ENCODE measurements around the gene UBXN11.

UBXN11 gene

DNA sequence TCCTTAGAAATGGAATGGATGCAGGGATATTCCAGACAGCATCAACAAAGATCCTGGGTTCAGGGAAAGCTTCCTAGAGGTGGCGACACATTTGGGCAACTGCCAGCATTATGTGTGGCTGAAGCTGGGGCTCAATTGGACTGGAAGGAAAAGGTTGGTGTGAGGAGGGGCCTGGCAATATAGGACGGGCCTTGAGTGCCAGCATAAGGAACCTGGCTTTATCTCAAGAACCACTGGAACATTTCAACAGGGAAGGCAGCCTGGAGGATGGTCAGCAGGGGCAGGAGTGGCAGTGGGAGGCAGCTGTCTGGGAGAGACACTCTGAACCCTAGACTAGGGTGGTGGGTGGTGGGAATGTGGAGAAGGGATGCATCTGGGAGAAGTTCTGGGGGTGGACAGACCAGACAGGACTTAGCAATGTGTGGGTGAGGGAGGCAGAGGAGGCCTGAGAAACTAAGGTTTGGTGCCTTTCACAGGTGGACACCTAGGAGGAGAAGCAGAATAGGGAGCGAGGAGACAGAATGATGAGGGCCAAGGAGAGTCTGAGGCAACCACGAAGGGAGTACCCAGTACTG is 23.1 kb downstream of the UBXN11 start:
- Histone ChIP-seq H3K9ac (ENCODE audit: low read length) (no peak overlapping the region), H3K27me3 (ENCODE audit: control insufficient read depth, insufficient read depth, low read length) (no peaks in the 10 kb centered on the region), H3K4me3 (ENCODE audit: low read depth, low read length) (no peak overlapping the region), H3K36me3 (ENCODE audit: control insufficient read depth, insufficient read depth, low read length) (0 out of 2 replicates have a peak, but pooled peaks cover 3% of the 10 kb centered on the region), H3K4me1 (ENCODE audit: control insufficient read depth, insufficient read depth, low read length) (peaks cover 43% of the 10 kb centered on the region), H3K9me3 (ENCODE audit: control insufficient read depth, insufficient read depth, low read depth, low read length) (no peaks in the 10 kb centered on the region), H3K27ac (ENCODE audit: low read depth, low read length) (no peak overlapping the region)

DNA sequence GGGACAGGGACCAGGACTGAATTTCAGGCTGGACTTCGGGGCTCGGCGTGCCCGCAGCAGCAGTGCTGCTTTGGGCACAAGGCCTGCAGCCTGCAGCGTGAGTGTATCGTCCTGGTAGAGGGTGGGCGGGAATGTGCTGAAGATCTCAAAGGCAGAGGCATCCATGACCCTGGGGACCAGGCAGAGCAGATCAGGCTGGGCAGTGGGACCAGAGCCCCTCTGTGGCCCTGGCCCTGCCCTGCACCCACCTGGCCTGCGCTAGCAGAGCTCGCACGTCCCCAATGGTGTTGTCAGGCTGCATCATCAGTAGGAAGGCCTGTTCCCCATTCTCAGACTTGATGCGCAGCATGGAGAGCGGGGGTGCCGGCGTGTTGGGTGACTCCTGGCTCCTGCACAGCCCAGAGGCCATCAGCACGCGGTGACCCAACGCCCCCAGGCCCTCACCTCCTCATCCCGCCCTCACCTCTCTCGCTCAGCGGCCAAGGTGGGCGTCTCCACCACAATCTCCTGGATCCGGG is 24.0 kb downstream of the UBXN11 start:
- no peaks in the 10 kb centered on the region for H3K27me3 ChIP-seq (ENCODE audit: control insufficient read depth, insufficient read depth, low read length)
- no peak overlapping the region for H3K27ac ChIP-seq (ENCODE audit: low read depth, low read length)
- peaks cover 12% of the 10 kb centered on the region for H3K36me3 ChIP-seq (ENCODE audit: control insufficient read depth, insufficient read depth, low read length)
- H3K9me3 ChIP-seq (ENCODE audit: control insufficient read depth, insufficient read depth, low read depth, low read length): no peaks in the 10 kb centered on the region
- peaks cover 43% of the 10 kb centered on the region for H3K4me1 ChIP-seq (ENCODE audit: control insufficient read depth, insufficient read depth, low read length)
- H3K9ac ChIP-seq (ENCODE audit: low read length): no peak overlapping the region
- H3K4me3 ChIP-seq (ENCODE audit: low read depth, low read length): no peak overlapping the region

DNA sequence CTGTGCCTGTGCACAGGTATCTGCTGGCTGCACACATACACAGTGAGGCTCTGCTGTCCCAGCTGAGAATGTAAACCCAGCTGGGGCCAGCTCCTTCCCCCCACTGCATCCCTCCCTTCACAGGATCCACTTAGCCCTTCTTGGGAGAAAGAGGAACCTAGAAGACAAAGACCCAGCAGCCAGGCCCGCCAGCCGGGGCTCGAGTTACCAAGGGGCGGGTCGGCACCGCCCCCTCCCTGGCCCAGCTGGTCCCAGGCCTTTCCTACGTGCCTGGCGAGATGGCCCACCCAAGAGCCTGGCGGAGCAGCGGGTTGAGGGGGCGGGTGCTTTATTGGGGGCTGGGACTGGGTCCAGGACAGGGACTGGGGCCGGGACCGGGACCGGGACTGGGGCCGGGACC is 24.5 kb downstream of the UBXN11 start:
- Histone ChIP-seq H3K9ac (ENCODE audit: low read length) (no peak overlapping the region), H3K27me3 (ENCODE audit: control insufficient read depth, insufficient read depth, low read length) (no peaks in the 10 kb centered on the region), H3K36me3 (ENCODE audit: control insufficient read depth, insufficient read depth, low read length) (peaks cover 17% of the 10 kb centered on the region), H3K4me1 (ENCODE audit: control insufficient read depth, insufficient read depth, low read length) (peaks cover 43% of the 10 kb centered on the region), H3K27ac (ENCODE audit: low read depth, low read length) (no peak overlapping the region), H3K4me3 (ENCODE audit: low read depth, low read length) (peak overlapping the region; percentile 19; the same call in 1 of the 2 replicates), H3K9me3 (ENCODE audit: control insufficient read depth, insufficient read depth, low read depth, low read length) (no peaks in the 10 kb centered on the region)

DNA sequence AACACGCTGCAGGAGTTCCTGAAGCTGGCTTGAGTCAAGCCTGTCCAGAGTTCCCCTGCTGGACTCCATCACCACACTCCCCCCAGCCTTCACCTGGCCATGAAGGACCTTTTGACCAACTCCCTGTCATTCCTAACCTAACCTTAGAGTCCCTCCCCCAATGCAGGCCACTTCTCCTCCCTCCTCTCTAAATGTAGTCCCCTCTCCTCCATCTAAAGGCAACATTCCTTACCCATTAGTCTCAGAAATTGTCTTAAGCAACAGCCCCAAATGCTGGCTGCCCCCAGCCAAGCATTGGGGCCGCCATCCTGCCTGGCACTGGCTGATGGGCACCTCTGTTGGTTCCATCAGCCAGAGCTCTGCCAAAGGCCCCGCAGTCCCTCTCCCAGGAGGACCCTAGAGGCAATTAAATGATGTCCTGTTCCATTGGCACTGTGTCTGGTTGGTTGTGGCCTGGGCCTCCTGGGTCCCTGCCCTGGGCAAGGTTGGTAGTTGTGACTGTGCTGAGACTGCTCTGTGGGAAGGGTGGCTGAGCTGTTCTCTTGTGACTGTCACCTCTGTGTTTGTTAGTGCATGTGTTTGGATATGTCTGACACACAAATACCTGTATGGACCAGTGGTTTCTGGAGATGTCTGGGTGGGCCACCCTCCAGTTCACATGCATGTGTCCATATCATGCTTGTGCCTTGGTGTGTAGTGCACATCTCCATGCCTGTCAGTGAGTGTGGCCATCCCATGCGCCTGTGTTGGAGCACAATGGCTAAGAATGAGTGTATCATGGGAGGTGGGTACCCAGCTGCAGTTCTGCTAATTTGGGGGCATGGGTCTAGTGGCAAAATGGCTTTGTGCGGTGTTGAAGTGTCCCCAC is 25.1 kb downstream of the UBXN11 start:
- Histone ChIP-seq H3K9me3 (ENCODE audit: control insufficient read depth, insufficient read depth, low read depth, low read length) (no peaks in the 10 kb centered on the region), H3K4me1 (ENCODE audit: control insufficient read depth, insufficient read depth, low read length) (peaks cover 43% of the 10 kb centered on the region), H3K27ac (ENCODE audit: low read depth, low read length) (no peak overlapping the region), H3K36me3 (ENCODE audit: control insufficient read depth, insufficient read depth, low read length) (peaks cover 24% of the 10 kb centered on the region), H3K4me3 (ENCODE audit: low read depth, low read length) (peak overlapping the region; percentile 19; the same call in 1 of the 2 replicates), H3K9ac (ENCODE audit: low read length) (no peak overlapping the region), H3K27me3 (ENCODE audit: control insufficient read depth, insufficient read depth, low read length) (no peaks in the 10 kb centered on the region)

DNA sequence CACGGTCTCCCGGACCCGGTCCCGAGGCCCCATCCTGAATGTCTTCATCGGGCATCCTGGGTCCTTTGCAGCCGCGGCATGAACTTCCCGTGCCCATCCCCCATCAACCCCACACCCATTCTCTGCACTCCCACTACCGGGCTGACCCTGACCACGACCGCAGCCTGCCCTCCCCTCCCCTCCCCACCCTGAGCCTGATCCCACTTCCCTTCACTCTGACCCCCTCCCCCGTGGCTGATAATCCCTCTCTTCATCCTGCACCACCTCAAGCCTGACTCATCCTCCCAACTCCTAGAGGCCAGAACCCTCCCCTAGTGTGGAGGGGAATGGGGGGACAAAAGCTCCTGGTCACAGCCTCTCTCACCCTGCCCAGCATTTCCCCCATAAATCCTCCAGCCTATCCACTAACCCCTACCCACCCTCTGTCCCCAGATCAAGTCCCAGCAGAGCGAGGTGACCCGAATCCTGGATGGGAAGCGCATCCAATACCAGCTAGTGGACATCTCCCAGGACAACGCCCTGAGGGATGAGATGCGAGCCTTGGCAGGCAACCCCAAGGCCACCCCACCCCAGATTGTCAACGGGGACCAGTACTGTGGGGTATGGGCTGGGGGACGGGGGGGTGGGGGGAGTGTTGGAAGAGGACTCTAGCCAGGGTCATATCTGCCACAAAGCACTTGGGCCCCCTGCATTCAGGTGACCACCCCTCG is 25.9 kb downstream of the UBXN11 start:
- H3K9me3 ChIP-seq (ENCODE audit: control insufficient read depth, insufficient read depth, low read depth, low read length): no peaks in the 10 kb centered on the region
- H3K4me3 ChIP-seq (ENCODE audit: low read depth, low read length): peak overlapping the region; percentile 77
- H3K27me3 ChIP-seq (ENCODE audit: control insufficient read depth, insufficient read depth, low read length): no peaks in the 10 kb centered on the region
- peak overlapping the region; percentile 51; the same call in 1 of the 2 replicates for H3K27ac ChIP-seq (ENCODE audit: low read depth, low read length)
- H3K4me1 ChIP-seq (ENCODE audit: control insufficient read depth, insufficient read depth, low read length): peaks cover 45% of the 10 kb centered on the region
- H3K36me3 ChIP-seq (ENCODE audit: control insufficient read depth, insufficient read depth, low read length): peaks cover 28% of the 10 kb centered on the region
- peak overlapping the region; percentile 84 for H3K9ac ChIP-seq (ENCODE audit: low read length)

DNA sequence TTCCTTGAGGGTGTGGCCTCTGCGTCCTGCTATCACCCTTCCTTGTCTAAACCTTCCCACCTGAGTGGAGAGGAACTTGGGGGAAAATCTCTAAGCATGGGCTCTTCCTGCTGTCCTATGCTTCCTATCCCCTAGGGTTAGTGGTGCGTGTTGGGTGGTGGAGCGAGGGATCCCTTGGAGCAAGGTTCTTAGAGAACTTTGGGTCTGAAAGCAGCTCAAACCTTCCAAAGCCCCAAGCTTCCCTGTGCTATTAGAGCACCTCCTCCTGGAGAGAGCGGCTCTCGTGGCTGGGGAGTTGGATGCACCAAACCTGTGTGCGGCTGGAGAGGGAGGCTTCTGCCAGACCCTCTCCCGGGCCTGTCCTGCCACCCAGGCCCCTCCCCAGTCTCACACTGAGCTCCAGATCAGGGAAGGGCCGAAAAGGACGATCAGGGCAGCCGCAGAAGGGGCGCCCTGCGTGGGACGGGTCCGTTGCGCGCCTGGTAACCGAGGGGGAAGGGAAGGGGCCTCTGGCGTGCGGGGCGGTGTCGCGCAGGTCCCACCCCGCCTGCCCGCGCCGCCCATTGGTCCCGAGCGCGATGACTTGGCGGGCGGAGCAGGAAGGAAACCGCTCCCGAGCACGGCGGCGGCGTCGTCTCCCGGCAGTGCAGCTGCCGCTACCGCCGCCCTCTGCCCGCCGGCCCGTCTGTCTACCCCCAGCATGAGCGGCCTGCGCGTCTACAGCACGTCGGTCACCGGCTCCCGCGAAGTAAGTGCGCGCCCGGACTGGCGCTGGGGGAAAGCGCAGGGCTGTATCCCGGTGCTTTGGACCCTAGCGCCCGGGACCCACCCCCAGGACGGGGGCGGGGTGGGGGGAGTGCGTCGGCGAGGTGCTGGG is 26.7 kb downstream of the UBXN11 start, which contains the start of gene SH3BGRL3:
SH3BGRL3 (plus strand) TSS at position 631 of the 877 bp plus-strand sequence; CDS start at position 701, 70 bp downstream.
- peaks cover 38% of the 10 kb centered on the region for H3K4me1 ChIP-seq (ENCODE audit: control insufficient read depth, insufficient read depth, low read length)
- peaks cover 32% of the 10 kb centered on the region for H3K36me3 ChIP-seq (ENCODE audit: control insufficient read depth, insufficient read depth, low read length)
- H3K4me3 ChIP-seq (ENCODE audit: low read depth, low read length): peak within 1 kb of the TSS; percentile 77
- no peaks in the 10 kb centered on the region for H3K27me3 ChIP-seq (ENCODE audit: control insufficient read depth, insufficient read depth, low read length)
- H3K9me3 ChIP-seq (ENCODE audit: control insufficient read depth, insufficient read depth, low read depth, low read length): no peaks in the 10 kb centered on the region
- H3K9ac ChIP-seq (ENCODE audit: low read length): peak within 1 kb of the TSS; percentile 84
- H3K27ac ChIP-seq (ENCODE audit: low read depth, low read length): peak within 1 kb of the TSS; percentile 51; the same call in 1 of the 2 replicates

DNA sequence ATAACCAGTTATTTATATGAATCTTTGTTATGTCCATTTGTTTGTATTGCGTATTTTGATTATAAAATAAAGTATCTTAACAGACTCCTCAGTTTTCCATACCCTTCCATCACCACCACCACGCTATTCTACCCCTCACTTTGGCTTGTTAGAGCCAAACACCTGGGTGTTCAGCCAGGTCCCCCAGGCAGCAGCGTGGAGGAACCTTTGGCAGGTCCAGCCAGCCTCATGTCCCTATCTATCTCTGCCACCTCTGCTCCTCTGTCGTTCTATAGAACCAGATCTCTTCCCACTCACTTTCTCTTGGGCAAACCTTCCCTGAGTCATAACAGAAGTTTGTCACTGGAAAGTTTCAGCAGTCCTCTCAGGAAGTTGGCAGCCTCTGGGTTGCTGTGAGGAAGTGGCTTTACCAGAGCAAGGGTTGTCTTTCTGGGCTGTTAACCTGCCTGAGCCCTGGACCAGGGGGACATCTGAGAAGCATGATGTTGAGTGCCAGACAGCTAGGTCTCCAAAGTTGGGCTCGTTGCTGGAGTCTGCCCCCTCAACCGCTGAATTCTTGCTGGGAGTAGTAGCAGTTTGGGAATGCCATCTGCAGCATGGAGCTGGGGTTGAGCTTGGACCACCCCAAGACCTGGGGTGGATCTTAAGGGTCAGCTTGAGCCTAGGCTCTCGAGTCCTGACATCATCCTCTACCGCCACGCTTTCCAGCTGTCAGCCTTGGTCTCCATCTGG is 27.5 kb downstream of the UBXN11 start:
- peaks cover 34% of the 10 kb centered on the region for H3K4me1 ChIP-seq (ENCODE audit: control insufficient read depth, insufficient read depth, low read length)
- H3K9ac ChIP-seq (ENCODE audit: low read length): peak overlapping the region; percentile 84
- H3K9me3 ChIP-seq (ENCODE audit: control insufficient read depth, insufficient read depth, low read depth, low read length): no peaks in the 10 kb centered on the region
- peaks cover 40% of the 10 kb centered on the region for H3K36me3 ChIP-seq (ENCODE audit: control insufficient read depth, insufficient read depth, low read length)
- no peak overlapping the region for H3K27ac ChIP-seq (ENCODE audit: low read depth, low read length)
- no peaks in the 10 kb centered on the region for H3K27me3 ChIP-seq (ENCODE audit: control insufficient read depth, insufficient read depth, low read length)
- peak overlapping the region; percentile 77 for H3K4me3 ChIP-seq (ENCODE audit: low read depth, low read length)

DNA sequence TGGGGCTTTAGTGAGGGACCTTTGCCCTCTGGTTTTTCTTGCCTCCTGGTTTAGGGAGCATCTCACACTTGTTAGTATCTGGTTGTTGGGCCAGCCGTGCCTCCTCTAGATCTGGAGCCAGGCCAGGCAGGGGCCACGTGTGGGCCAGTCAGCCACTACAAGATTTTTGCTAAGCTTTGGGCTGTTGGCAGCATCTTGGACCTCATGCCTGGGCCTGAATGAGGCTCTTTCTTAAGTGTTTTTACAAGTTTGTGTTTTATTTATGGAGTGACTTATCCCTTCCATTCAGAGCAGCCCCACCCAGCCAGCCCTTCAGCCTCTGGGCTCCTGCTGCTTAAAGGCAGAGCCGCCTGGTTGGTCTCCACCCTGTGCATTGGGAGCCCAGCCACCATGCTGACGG is 28.1 kb downstream of the UBXN11 start:
- H3K4me1 ChIP-seq (ENCODE audit: control insufficient read depth, insufficient read depth, low read length): peaks cover 34% of the 10 kb centered on the region
- no peak overlapping the region for H3K9ac ChIP-seq (ENCODE audit: low read length)
- H3K4me3 ChIP-seq (ENCODE audit: low read depth, low read length): no peak overlapping the region
- peaks cover 42% of the 10 kb centered on the region for H3K36me3 ChIP-seq (ENCODE audit: control insufficient read depth, insufficient read depth, low read length)
- no peaks in the 10 kb centered on the region for H3K27me3 ChIP-seq (ENCODE audit: control insufficient read depth, insufficient read depth, low read length)
- no peaks in the 10 kb centered on the region for H3K9me3 ChIP-seq (ENCODE audit: control insufficient read depth, insufficient read depth, low read depth, low read length)
- no peak overlapping the region for H3K27ac ChIP-seq (ENCODE audit: low read depth, low read length)

DNA sequence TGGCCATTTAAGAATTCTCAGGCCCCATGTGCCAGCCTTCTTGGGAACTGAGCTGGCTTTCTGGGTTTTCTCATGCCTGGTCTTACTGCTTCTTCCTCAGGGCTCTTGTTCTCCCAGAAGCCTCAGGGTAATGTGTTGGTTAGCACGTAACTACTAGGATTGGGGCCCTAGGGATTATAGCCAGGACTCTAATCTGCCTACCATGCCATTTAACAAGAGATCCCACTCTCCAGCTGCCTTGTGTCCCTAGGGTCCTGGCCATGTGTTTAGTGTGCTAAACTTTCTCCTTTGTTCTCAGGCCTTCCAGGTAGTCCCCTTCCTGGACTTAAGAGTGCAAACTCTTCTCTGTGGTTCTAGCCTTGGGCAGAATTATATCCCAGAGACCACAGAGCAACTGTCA is 28.7 kb downstream of the UBXN11 start:
- no peaks in the 10 kb centered on the region for H3K27me3 ChIP-seq (ENCODE audit: control insufficient read depth, insufficient read depth, low read length)
- H3K4me3 ChIP-seq (ENCODE audit: low read depth, low read length): no peak overlapping the region
- peaks cover 48% of the 10 kb centered on the region for H3K36me3 ChIP-seq (ENCODE audit: control insufficient read depth, insufficient read depth, low read length)
- H3K27ac ChIP-seq (ENCODE audit: low read depth, low read length): no peak overlapping the region
- H3K9ac ChIP-seq (ENCODE audit: low read length): no peak overlapping the region
- H3K9me3 ChIP-seq (ENCODE audit: control insufficient read depth, insufficient read depth, low read depth, low read length): no peaks in the 10 kb centered on the region
- H3K4me1 ChIP-seq (ENCODE audit: control insufficient read depth, insufficient read depth, low read length): peaks cover 33% of the 10 kb centered on the region

DNA sequence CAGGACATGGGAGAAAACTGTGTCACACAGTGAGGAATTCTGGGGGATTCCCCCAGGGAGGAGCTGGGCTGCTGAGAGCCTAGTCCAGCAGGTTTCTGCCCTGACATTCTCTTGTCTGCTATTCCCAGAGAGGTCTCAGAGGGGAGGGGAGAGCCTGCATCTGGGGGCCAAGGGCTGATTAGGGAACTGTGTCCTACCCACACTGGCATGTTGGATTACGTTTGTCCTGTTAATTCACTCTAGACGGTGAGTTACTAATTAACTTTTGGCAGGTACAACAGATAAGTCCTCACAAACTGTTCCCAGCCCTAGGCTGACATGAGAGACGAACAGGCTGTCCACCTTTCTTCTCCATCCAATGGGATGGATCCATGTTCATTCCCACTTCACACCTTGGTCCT is 29.2 kb downstream of the UBXN11 start:
- Histone ChIP-seq H3K9me3 (ENCODE audit: control insufficient read depth, insufficient read depth, low read depth, low read length) (no peaks in the 10 kb centered on the region), H3K27me3 (ENCODE audit: control insufficient read depth, insufficient read depth, low read length) (no peaks in the 10 kb centered on the region), H3K4me1 (ENCODE audit: control insufficient read depth, insufficient read depth, low read length) (peaks cover 28% of the 10 kb centered on the region), H3K4me3 (ENCODE audit: low read depth, low read length) (no peak overlapping the region), H3K27ac (ENCODE audit: low read depth, low read length) (no peak overlapping the region), H3K9ac (ENCODE audit: low read length) (no peak overlapping the region), H3K36me3 (ENCODE audit: control insufficient read depth, insufficient read depth, low read length) (peaks cover 50% of the 10 kb centered on the region)
